ENCODE results near the gene ARHGAP9. TPM values are rescaled to one million over a fixed set of nuclear protein-coding genes. Genes with fewer than 3 reads are reported as not detected.

ARHGAP9 gene
- total and polyA plus RNA-seq, 2 experiments from 2014 or later, result 2.3 TPM; not detected in 1

GRCh38 chr12:57525615-57526383 is 46.1 kb upstream of the ARHGAP9 start:
- no peak for TF ChIP-seq CTCF (IDR thresholded peaks at IDR 0.05; ENCODE audit: low read depth, low read length)
- H3K36me3 ChIP-seq, result peaks cover 30% of the 10 kb centered on the region
- peaks cover 25% of the 10 kb centered on the region for H3K4me1 ChIP-seq (ENCODE audit: low read depth)

GRCh38 chr12:57524814-57525614 is 45.3 kb upstream of the ARHGAP9 start:
- H3K9me3 ChIP-seq (ENCODE audit: low read depth), result no peaks in the 10 kb centered on the region
- H3K27ac ChIP-seq, result peak overlapping the region; percentile 98
- peaks cover 22% of the 10 kb centered on the region for H3K36me3 ChIP-seq
- H3K4me3 ChIP-seq, result no peak overlapping the region
- TF ChIP-seq CTCF (IDR thresholded peaks at IDR 0.05; ENCODE audit: low read depth, low read length), result no peak
- H3K4me1 ChIP-seq (ENCODE audit: low read depth), result peaks cover 25% of the 10 kb centered on the region
- no peaks in the 10 kb centered on the region for H3K27me3 ChIP-seq
- no peak for DNase-seq (ENCODE audit: low read depth in 1 of 2, low spot score in 1 of 2)

More at GRCh38 chr12:57525615-57526383, 46.1 kb upstream of the ARHGAP9 start:
- H3K27me3 ChIP-seq, result no peaks in the 10 kb centered on the region
- no peak overlapping the region for H3K27ac ChIP-seq
- H3K4me3 ChIP-seq, result no peak overlapping the region
- H3K9me3 ChIP-seq (ENCODE audit: low read depth), result no peaks in the 10 kb centered on the region
- DNase-seq (ENCODE audit: low read depth in 1 of 2, low spot score in 1 of 2), result no peak

- no peaks in the 10 kb centered on the region for H3K27me3 ChIP-seq
Measured at GRCh38 chr12:57523706-57524614, 44.3 kb upstream of the ARHGAP9 start.

GRCh38 chr12:57522887-57523705 is 43.4 kb upstream of the ARHGAP9 start:
- no peak for TF ChIP-seq CTCF (IDR thresholded peaks at IDR 0.05; ENCODE audit: low read depth, low read length)
- no peaks in the 10 kb centered on the region for H3K9me3 ChIP-seq (ENCODE audit: low read depth)
- peak overlapping the region; percentile 98 for H3K27ac ChIP-seq
- DNase-seq (ENCODE audit: low read depth in 1 of 2, low spot score in 1 of 2), result peak; percentile 72 to 73
- peaks cover 36% of the 10 kb centered on the region for H3K4me1 ChIP-seq (ENCODE audit: low read depth)
- peak overlapping the region; percentile 45 for H3K4me3 ChIP-seq
- peaks cover 7% of the 10 kb centered on the region for H3K36me3 ChIP-seq
- no peaks in the 10 kb centered on the region for H3K27me3 ChIP-seq

More at GRCh38 chr12:57523706-57524614, 44.3 kb upstream of the ARHGAP9 start:
- Histone ChIP-seq H3K4me1 (ENCODE audit: low read depth) (peaks cover 29% of the 10 kb centered on the region), H3K36me3 (peaks cover 16% of the 10 kb centered on the region), H3K27ac (peak overlapping the region; percentile 98), H3K4me3 (peak overlapping the region; percentile 45), H3K9me3 (ENCODE audit: low read depth) (no peaks in the 10 kb centered on the region)
- TF ChIP-seq CTCF (IDR thresholded peaks at IDR 0.05; ENCODE audit: low read depth, low read length), result no peak
- DNase-seq (ENCODE audit: low read depth in 1 of 2, low spot score in 1 of 2), result no peak

Measured in cardiac muscle cell (in vitro differentiated cells and primary cell).